ENCODE data around the gene FBN1. TPM values are rescaled to one million over a fixed set of nuclear protein-coding genes. Genes with fewer than 3 reads are reported as not detected.
A peak's percentile ranks its signal among the peaks of the same experiment; 100 is the strongest.

FBN1 gene
- total and polyA plus RNA-seq, 2 of the 13 experiments (the other 11 are each of a cell fraction or from before 2014, with no cell fraction given) = 1.5 to 3.0 TPM

GRCh38 chr15:48570822-48571221 is 74.7 kb downstream of the FBN1 start (continued):
- TF ChIP-seq AHDC1 (CRISPR knock-in tag; IDR thresholded peaks at IDR 0.05; ENCODE audit: borderline replicate concordance) (peak; percentile 41; the same call in 1 of the 2 replicates), GMEB2 (CRISPR knock-in tag; IDR thresholded peaks at IDR 0.05; ENCODE audit: low read depth) (no peak), RBAK (CRISPR knock-in tag; IDR thresholded peaks at IDR 0.05) (no peak)

- POLR2A ChIA-PET = no interaction called here
- CTCF ChIA-PET (ENCODE audit: low intra/inter-chr PET ratio, low total read pairs) = no interaction called here
- in situ Hi-C loops (cut with HindIII; ENCODE audit: extremely low pct_ligation_motif_present, low pct_unique_long_range_greater_than_20kb) (no loop called here), intact Hi-C loops (cut with micrococcal nuclease; ENCODE audit: unreplicated experiment) (no loop called here)
- Histone ChIP-seq H3K9me3 (ENCODE audit: low read length) (no peaks in the 10 kb centered on the region), H3K27me3 (ENCODE audit: control insufficient read depth in 1 of 2, insufficient read depth in 2 of 2, low read length in 2 of 2) (no peaks in the 10 kb centered on the region), H3K9ac (ENCODE audit: insufficient read depth, low read depth, low read length) (no peak overlapping the region), H4K20me1 (ENCODE audit: insufficient read depth, low read length) (no peaks in the 10 kb centered on the region), H3K4me3 (replicated peaks in 1 of 3; ENCODE audit: insufficient read depth in 1 of 3, low read depth in 2 of 3, low read length in 3 of 3) (no peak overlapping the region), H3K79me2 (ENCODE audit: insufficient read depth, low read length) (no peaks in the 10 kb centered on the region), H3K4me2 (ENCODE audit: low read depth, low read length) (no peak overlapping the region), H2AFZ (ENCODE audit: low read length) (no peak overlapping the region), H3K36me3 (replicated peaks in 1 of 2; ENCODE audit: control insufficient read depth in 1 of 2, insufficient read depth in 2 of 2, low read length in 2 of 2) (no peaks in the 10 kb centered on the region), H3K4me1 (ENCODE audit: insufficient read depth, low read length) (peaks cover 11% of the 10 kb centered on the region; the same call in 1 of the 2 replicates), H3K27ac (ENCODE audit: extremely low read length, insufficient read depth, low read length) (no peak overlapping the region)
- DNase-seq (ENCODE audit: low spot score) = no peak
- no TSS peak for BruUV-seq (replicated peaks)
- no peak for FAIRE-seq
- no peak for ATAC-seq
- WGBS (ENCODE audit: low lambda C conversion rate) = 16% methylated on average over 3 of the region's 3 CpGs
- TF ChIP-seq PPARG (CRISPR knock-in tag; conservative IDR thresholded peaks at IDR 0.05) (no peak), KLF13 (CRISPR knock-in tag; IDR thresholded peaks at IDR 0.05) (no peak), KMT2A (CRISPR knock-in tag; IDR thresholded peaks at IDR 0.05) (no peak), ZNF296 (CRISPR knock-in tag; conservative IDR thresholded peaks at IDR 0.05) (no peak), ZNF354B (CRISPR knock-in tag; IDR thresholded peaks at IDR 0.05) (no peak), ARNT2 (CRISPR knock-in tag; IDR thresholded peaks at IDR 0.05; ENCODE audit: low read depth) (no peak)
These were observed 75.8 kb downstream of the FBN1 start for GRCh38 chr15:48569591-48570302.
